Lung (tissue), 12 donors: ENCODE data around the gene TP53I11. TPM values are rescaled to one million over a fixed set of nuclear protein-coding genes. Genes with fewer than 3 reads are reported as not detected.

Experiments
- ATAC-seq: fragments of 200-7000 bp; cut with Tn5 transposase; one replicate; pipeline ENCODE4 v1.9.1; 2020; ENCODE audit warnings: moderate number of reproducible peaks; ENCODE audit not compliant: insufficient read depth, low FRiP score
- DNase-seq, 3 donors: peaks; one replicate each; pipeline ENCODE4 v3.0.0-alpha.2; 2013 to 2017
- H3K27ac ChIP-seq, 2 donors: one replicate each; pipeline ENCODE4 v1.5.1; 2013; ENCODE audit warnings: mild to moderate bottlenecking in 2 of 2, moderate library complexity in 2 of 2, control low read depth in 1 of 2, inconsistent platforms in 1 of 2, low read depth in 1 of 2, low read length in 1 of 2
- H3K27me3 ChIP-seq, 3 donors: one replicate each; pipeline ENCODE4 v1.5.1; 2013; ENCODE audit warnings: low read length in 2 of 3; ENCODE audit not compliant: control insufficient read depth in 3 of 3, insufficient read depth in 3 of 3
- H3K36me3 ChIP-seq, 4 donors: one replicate each; pipeline ENCODE4 v1.5.1; 2013; ENCODE audit warnings: low read length in 4 of 4, mild to moderate bottlenecking in 1 of 4, moderate library complexity in 1 of 4; ENCODE audit not compliant: control insufficient read depth in 4 of 4, insufficient read depth in 4 of 4
- H3K4me1 ChIP-seq, 5 donors: one replicate each; pipeline ENCODE4 v1.5.1; 2013; ENCODE audit warnings: low read length in 5 of 5, mild to moderate bottlenecking in 2 of 5, moderate library complexity in 1 of 5; ENCODE audit not compliant: control insufficient read depth in 5 of 5, insufficient read depth in 5 of 5
- H3K4me3 ChIP-seq: one replicate; pipeline ENCODE4 v1.5.1; 2013; ENCODE audit warnings: mild to moderate bottlenecking, control low read depth, moderate library complexity
- H3K9ac ChIP-seq, 2 donors: one replicate each; pipeline ENCODE4 v1.5.1; 2013; ENCODE audit warnings: low read length in 2 of 2, control low read depth in 1 of 2; ENCODE audit not compliant: insufficient read depth in 1 of 2
- H3K9me3 ChIP-seq, 4 donors: one replicate each; pipeline ENCODE4 v1.5.1; 2013; ENCODE audit warnings: low read length in 3 of 4, mild to moderate bottlenecking in 1 of 4, moderate library complexity in 1 of 4; ENCODE audit not compliant: control insufficient read depth in 4 of 4, insufficient read depth in 3 of 4
- WGBS, 2 donors: extraction: QIAGEN DNeasy Blood & Tissue Kit; methylation state at CpG; one replicate each; pipeline ENCODE4 v1.1.7; 2013; 5-methylcytosine and 5-hydroxymethylcytosine counted together
- polyA plus RNA-seq, 2 donors: library from polyadenylated mRNA; stranded (reverse); fragments of 200-250 nt; gene quantifications; one replicate each; pipeline ENCODE4 v1.2.1, GENCODE V29; 2013
- total RNA-seq, 2 donors: library from RNA; depleted of rRNA in 1 of 2; stranded (reverse); fragments of >200 nt in 1 of 2; gene quantifications; one replicate each; pipeline ENCODE4 v1.2.1, GENCODE V29; 2014 to 2021
- TF ChIP-seq, protein P1 (sequence below): IDR thresholded peaks from 2 replicates; pipeline ENCODE4 v1.5.1; 2012; ENCODE audit warnings: mild to moderate bottlenecking; ENCODE audit errors: control extremely low read depth, extremely low read depth
- donor health status: control.
- donor health status: control.
- donor health status: Bipolar disorder and iron deficiency.
- donor health status: healthy.
- donor health status: DM: yes; HTN: yes; CAD: no.

The TP53I11 gene
- total and polyA plus RNA-seq, 4 donors, result 51.2 to 134 (median 71.9) TPM

DNA sequence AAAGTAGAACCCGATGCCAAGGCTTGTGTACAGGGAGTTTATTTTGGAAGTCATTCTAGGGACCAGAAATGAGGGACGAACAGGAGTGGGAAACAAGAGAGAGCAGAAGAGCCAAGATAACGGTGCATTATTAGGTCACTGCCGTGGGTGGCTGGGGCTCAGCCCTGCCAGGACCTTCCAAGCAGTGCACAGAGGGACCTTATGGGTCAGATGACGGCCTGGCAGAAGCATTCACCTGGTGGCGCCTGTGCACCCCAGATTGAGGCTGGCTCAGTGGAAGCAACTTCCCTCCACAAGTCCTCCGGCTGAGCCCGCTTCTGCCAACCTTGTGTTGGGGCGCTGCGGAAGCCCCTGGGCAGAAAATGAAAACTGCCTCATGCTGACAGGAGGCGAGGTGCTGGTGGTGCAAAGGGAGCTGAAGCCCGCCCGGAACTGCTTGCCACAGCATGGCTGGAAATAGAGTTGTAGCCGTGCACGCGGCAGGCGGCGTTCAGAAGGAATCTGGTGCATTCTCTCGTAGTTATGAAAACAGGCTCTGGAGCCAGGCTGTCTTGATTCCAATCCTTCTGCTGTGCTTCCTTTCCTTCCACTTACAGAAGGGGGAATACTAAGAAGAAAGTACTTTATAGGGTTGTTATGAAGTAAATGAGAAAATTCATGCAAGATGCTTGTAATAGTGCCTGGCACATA is 22.2 kb upstream of the TP53I11 start:
- peaks cover 0 to 15% (median 10%) of the 10 kb centered on the region in 5 donors for H3K4me1 ChIP-seq
- 91 to 94% methylated on average over 19 of the region's 19 CpGs for WGBS, 2 donors
- TF ChIP-seq, protein P1, sequence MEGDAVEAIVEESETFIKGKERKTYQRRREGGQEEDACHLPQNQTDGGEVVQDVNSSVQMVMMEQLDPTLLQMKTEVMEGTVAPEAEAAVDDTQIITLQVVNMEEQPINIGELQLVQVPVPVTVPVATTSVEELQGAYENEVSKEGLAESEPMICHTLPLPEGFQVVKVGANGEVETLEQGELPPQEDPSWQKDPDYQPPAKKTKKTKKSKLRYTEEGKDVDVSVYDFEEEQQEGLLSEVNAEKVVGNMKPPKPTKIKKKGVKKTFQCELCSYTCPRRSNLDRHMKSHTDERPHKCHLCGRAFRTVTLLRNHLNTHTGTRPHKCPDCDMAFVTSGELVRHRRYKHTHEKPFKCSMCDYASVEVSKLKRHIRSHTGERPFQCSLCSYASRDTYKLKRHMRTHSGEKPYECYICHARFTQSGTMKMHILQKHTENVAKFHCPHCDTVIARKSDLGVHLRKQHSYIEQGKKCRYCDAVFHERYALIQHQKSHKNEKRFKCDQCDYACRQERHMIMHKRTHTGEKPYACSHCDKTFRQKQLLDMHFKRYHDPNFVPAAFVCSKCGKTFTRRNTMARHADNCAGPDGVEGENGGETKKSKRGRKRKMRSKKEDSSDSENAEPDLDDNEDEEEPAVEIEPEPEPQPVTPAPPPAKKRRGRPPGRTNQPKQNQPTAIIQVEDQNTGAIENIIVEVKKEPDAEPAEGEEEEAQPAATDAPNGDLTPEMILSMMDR, result no peak
- DNase-seq (no peak), ATAC-seq (no peak)
- H3K27me3 ChIP-seq, result no peaks in the 10 kb centered on the region
- H3K9me3 ChIP-seq, result no peaks in the 10 kb centered on the region
- no peaks in the 10 kb centered on the region for H3K36me3 ChIP-seq
- no peak overlapping the region for H3K4me3 ChIP-seq
- no peak overlapping the region for H3K27ac ChIP-seq
- H3K9ac ChIP-seq, result no peak overlapping the region

DNA sequence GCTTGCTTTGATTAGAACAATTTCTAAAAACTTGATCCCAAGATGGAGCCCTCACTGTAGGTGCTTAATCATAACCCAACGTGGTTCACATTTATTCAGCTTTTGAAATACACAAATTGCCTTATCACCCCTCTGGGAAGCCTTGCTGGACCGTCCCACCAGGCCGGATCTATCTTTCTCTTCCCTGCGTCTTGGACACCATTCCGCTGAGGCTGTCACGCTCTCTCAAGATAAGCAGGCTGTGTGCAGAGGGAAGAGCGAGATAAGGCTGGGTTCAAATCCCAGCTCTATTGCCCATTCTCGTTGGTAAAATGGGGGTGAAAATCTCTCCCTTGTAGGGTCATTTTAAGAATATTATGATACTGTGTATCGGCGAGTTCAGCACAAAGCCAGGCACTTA is 20.5 kb upstream of the TP53I11 start:
- H3K4me1 ChIP-seq, result peaks cover 0 to 10% (median 0%) of the 10 kb centered on the region in 5 donors
- no peak overlapping the region for H3K4me3 ChIP-seq
- TF ChIP-seq, protein P1, result no peak
- H3K9me3 ChIP-seq, result no peaks in the 10 kb centered on the region
- H3K27me3 ChIP-seq, result no peaks in the 10 kb centered on the region
- H3K9ac ChIP-seq, result no peak overlapping the region
- no peak overlapping the region for H3K27ac ChIP-seq
- ATAC-seq (no peak), DNase-seq (no peak)
- WGBS, 2 donors, result 90 to 93% methylated on average over 10 of the region's 10 CpGs
- H3K36me3 ChIP-seq, result no peaks in the 10 kb centered on the region

DNA sequence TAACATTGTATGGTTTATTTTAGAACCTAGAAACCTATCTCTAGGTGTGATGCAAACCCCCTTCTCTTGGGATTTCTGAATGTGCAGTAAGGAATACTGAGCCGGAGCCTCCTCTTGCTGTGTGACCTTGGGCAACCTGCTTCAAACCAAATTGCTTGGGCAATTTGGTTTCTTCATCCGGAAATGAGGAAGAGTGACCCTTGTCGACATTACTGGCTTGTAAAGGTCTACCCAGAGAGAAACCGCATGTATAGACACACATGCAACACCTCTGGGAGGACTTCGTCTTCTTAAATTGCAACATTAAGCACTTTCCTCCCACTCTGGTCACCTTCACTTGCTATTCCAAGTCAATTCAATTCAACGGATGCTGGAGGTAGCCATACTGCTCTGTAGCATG is 19.6 kb upstream of the TP53I11 start:
- no peak overlapping the region for H3K27ac ChIP-seq
- no peak for ATAC-seq
- no peak overlapping the region for H3K9ac ChIP-seq
- WGBS, 2 donors, result 30 to 84% methylated on average over 6 of the region's 6 CpGs
- TF ChIP-seq, protein P1, result no peak
- peaks cover 0 to 10% (median 0%) of the 10 kb centered on the region in 5 donors for H3K4me1 ChIP-seq
- no peaks in the 10 kb centered on the region for H3K9me3 ChIP-seq
- no peaks in the 10 kb centered on the region for H3K36me3 ChIP-seq
- no peak overlapping the region for H3K4me3 ChIP-seq
- no peaks in the 10 kb centered on the region for H3K27me3 ChIP-seq
- no peak for DNase-seq
